Measurements from ENCODE around the gene REC8. TPM values are rescaled to one million over a fixed set of nuclear protein-coding genes. Genes with fewer than 3 reads are reported as not detected.

The REC8 gene
- total and polyA plus RNA-seq, 2 of the 13 experiments (the other 11 are each of a cell fraction or from before 2014, with no cell fraction given), result 3.4 to 14.7 TPM

GRCh38 chr14:24147761-24148428 is 24.0 kb upstream of the REC8 start (continued):
- TF ChIP-seq ZNF407 (CRISPR knock-in tag; IDR thresholded peaks at IDR 0.05; ENCODE audit: not compliant biosample characterization) (peak; percentile 93), SOX13 (IDR thresholded peaks at IDR 0.05) (no peak), SOX13 (CRISPR knock-in tag; conservative IDR thresholded peaks at IDR 0.05 in 1 of 2, IDR thresholded peaks at IDR 0.05 in 1 of 2) (no peak), REPIN1 (CRISPR knock-in tag; IDR thresholded peaks at IDR 0.05; ENCODE audit: borderline replicate concordance, low read depth) (no peak; the same call in 1 of the 2 replicates), ATAD3A (CRISPR knock-in tag; IDR thresholded peaks at IDR 0.05) (0 out of 2 replicates have a peak, but pooled peaks have one; percentile 31), ZMAT3 (CRISPR knock-in tag; conservative IDR thresholded peaks at IDR 0.05) (peak; percentile 62; the same call in 1 of the 2 replicates), IRF9 (CRISPR knock-in tag; IDR thresholded peaks at IDR 0.05; ENCODE audit: borderline replicate concordance) (peak; percentile 84; the same call in 1 of the 2 replicates), CREBL2 (CRISPR knock-in tag; IDR thresholded peaks at IDR 0.05; ENCODE audit: borderline replicate concordance) (peak; percentile 37; the same call in 1 of the 2 replicates), ZNF570 (CRISPR knock-in tag; IDR thresholded peaks at IDR 0.05; ENCODE audit: borderline replicate concordance) (0 out of 2 replicates have a peak, but pooled peaks have one; percentile 83), ZBTB8A (CRISPR knock-in tag; IDR thresholded peaks at IDR 0.05; ENCODE audit: borderline replicate concordance, low read depth) (no peak; the same call in 1 of the 2 replicates), KLF13 (CRISPR knock-in tag; IDR thresholded peaks at IDR 0.05) (peak; percentile 87; the same call in 1 of the 2 replicates), NFE2L1 (CRISPR knock-in tag; IDR thresholded peaks at IDR 0.05; ENCODE audit: borderline replicate concordance) (peak; percentile 21; the same call in 1 of the 2 replicates), ZNF510 (CRISPR knock-in tag; IDR thresholded peaks at IDR 0.05; ENCODE audit: low read depth) (peak; percentile 60; the same call in 1 of the 2 replicates), TARDBP (CRISPR knock-in tag; IDR thresholded peaks at IDR 0.05) (no peak), RNF219 (CRISPR knock-in tag; IDR thresholded peaks at IDR 0.05) (no peak), CEBPB (IDR thresholded peaks at IDR 0.05; ENCODE audit: borderline replicate concordance, low read depth, low read length) (no peak)

Data from HepG2 (cell line).